Activated CD4-positive, alpha-beta T cell treated with anti-CD3 and anti-CD28 coated beads, Interleukin-2, amount 50 U/mL, for 24 hours (primary cell): ENCODE data around the gene COL2A1.

Source experiments
- DNase-seq, 2 donors: peaks; one replicate each; pipeline ENCODE4 v3.0.0-alpha.2; 2020; ENCODE audit warnings: low read depth in 1 of 2, low spot score in 1 of 2

Gene COL2A1

GRCh38 chr12:47949441-47950341 is 54.6 kb downstream of the COL2A1 start:
- DNase-seq = peak in 1 of 2 donors; percentile 9

GRCh38 chr12:47947341-47947740 is 56.9 kb downstream of the COL2A1 start:
- no peak for DNase-seq

GRCh38 chr12:47946413-47947323 is 57.6 kb downstream of the COL2A1 start:
- no peak for DNase-seq

- DNase-seq = no peak
Observed at GRCh38 chr12:47945341-47945728, 58.9 kb downstream of the COL2A1 start.

GRCh38 chr12:47944685-47945340 is 59.5 kb downstream of the COL2A1 start:
- DNase-seq = no peak

GRCh38 chr12:47943623-47944340 is 60.5 kb downstream of the COL2A1 start:
- no peak for DNase-seq

- DNase-seq = no peak
Observed at GRCh38 chr12:47942614-47943225, 61.6 kb downstream of the COL2A1 start.

- DNase-seq = peak in 1 of 2 donors; percentile 14
Observed at GRCh38 chr12:47941871-47942613, 62.2 kb downstream of the COL2A1 start.

GRCh38 chr12:47941475-47941780 is 62.8 kb downstream of the COL2A1 start:
- DNase-seq = no peak

GRCh38 chr12:47940773-47941474 is 63.4 kb downstream of the COL2A1 start:
- peak in 1 of 2 donors; percentile 7 for DNase-seq

GRCh38 chr12:47939009-47939601 is 65.2 kb downstream of the COL2A1 start:
- DNase-seq = no peak

- no peak for DNase-seq
Observed at GRCh38 chr12:47938594-47938993, 65.7 kb downstream of the COL2A1 start.

- no peak for DNase-seq
Observed at GRCh38 chr12:47938093-47938492, 66.2 kb downstream of the COL2A1 start.

- no peak for DNase-seq
Observed at GRCh38 chr12:47935184-47935583, 69.1 kb downstream of the COL2A1 start.

- DNase-seq = no peak
Observed at GRCh38 chr12:47931187-47931586, 73.1 kb downstream of the COL2A1 start.

- DNase-seq = no peak
Observed at GRCh38 chr12:47930634-47931033, 73.6 kb downstream of the COL2A1 start.

- DNase-seq = no peak
Observed at GRCh38 chr12:47927346-47927745, 76.9 kb downstream of the COL2A1 start.
